HepG2 (cell line): ENCODE data around the gene RBCK1. TPM values are rescaled to one million over a fixed set of nuclear protein-coding genes. Genes with fewer than 3 reads are reported as not detected.

Experiments used
- ATAC-seq: fragments of 200-7000 bp; cut with Tn5 transposase; 3 replicates; pipeline ENCODE4 v1.9.1; 2020; ENCODE audit warnings: mild to moderate bottlenecking, moderate library complexity
- BruUV-seq: library from RNA; stranded (reverse); fragments of 400-500 nt; replicated peaks from 2 replicates; lab custom pipeline; 2021; lab: Mats Ljungman, UMichigan
- CTCF ChIA-PET: fragments of 300-600 bp; formaldehyde crosslinking; extraction: SDS; loops from one replicate; lab custom pipeline; 2021; ENCODE audit warnings: low total read pairs, inconsistent platforms, low intra/inter-chr PET ratio; lab: Yijun Ruan, JAX
- POLR2A ChIA-PET: fragments of 350-600 bp; sonication (Branson Sonifier 250); formaldehyde crosslinking; loops from one replicate; lab custom pipeline; 2020; ENCODE audit warnings: antibody characterized with exemption, inconsistent platforms; lab: Yijun Ruan, JAX
- DNase-seq: peaks from one replicate; pipeline ENCODE4 v3.0.0-alpha.2; 2015; ENCODE audit warnings: low spot score
- FAIRE-seq: peaks from 3 replicates; lab custom pipeline; 2011; peaks lifted over from hg19 to GRCh38; lab: Jason Lieb, UNC
- H2AFZ ChIP-seq: one replicate; pipeline ENCODE4 v1.6.1; 2011; ENCODE audit warnings: low read length, inconsistent platforms
- H3K27ac ChIP-seq: fragments of 300-600 bp; 3 replicates; pipeline ENCODE4 v1.8.0; 2011; ENCODE audit warnings: mixed run types, mild to moderate bottlenecking, mixed read lengths, low read length, inconsistent platforms; ENCODE audit not compliant: insufficient read depth; ENCODE audit errors: extremely low read length
- H3K27me3 ChIP-seq, 2 experiments: fragments of 200-600 bp in 1 of 2; 2 replicates in 1 of 2; 3 replicates in 1 of 2; pipeline versions ENCODE4 v1.6.0 to v1.8.0; 2011; ENCODE audit warnings: low read length in 2 of 2, mild to moderate bottlenecking in 2 of 2, moderate library complexity in 2 of 2, inconsistent platforms in 1 of 2; ENCODE audit not compliant: insufficient read depth in 2 of 2, control insufficient read depth in 1 of 2
- H3K36me3 ChIP-seq, 2 experiments: fragments of 200-600 bp in 1 of 2; replicated peaks in 1 of 2; 2 replicates in 1 of 2; 3 replicates in 1 of 2; pipeline versions ENCODE4 v1.5.1 to v1.8.0; 2011; ENCODE audit warnings: low read length in 2 of 2, inconsistent platforms in 1 of 2; ENCODE audit not compliant: insufficient read depth in 2 of 2, control insufficient read depth in 1 of 2
- H3K4me1 ChIP-seq: 2 replicates; pipeline ENCODE4 v1.5.1; 2012; ENCODE audit warnings: low read length, inconsistent platforms; ENCODE audit not compliant: insufficient read depth
- H3K4me2 ChIP-seq: 2 replicates; pipeline ENCODE4 v1.6.0; 2011; ENCODE audit warnings: low read depth, low read length, inconsistent platforms
- H3K4me3 ChIP-seq, 3 experiments: fragments of 200-600 bp in 1 of 3; sonication (generic), shearing (Covaris generic) in 1 of 3; replicated peaks in 1 of 3; 2 replicates each; pipeline ENCODE4 v1.5.1; 2011 to 2016; ENCODE audit warnings: low read length in 3 of 3, inconsistent platforms in 2 of 3, low read depth in 2 of 3, mild to moderate bottlenecking in 2 of 3, control low read depth in 1 of 3, mixed read lengths in 1 of 3; ENCODE audit not compliant: insufficient read depth in 1 of 3
- H3K79me2 ChIP-seq: one replicate; pipeline ENCODE4 v1.6.1; 2011; ENCODE audit warnings: low read length, inconsistent platforms; ENCODE audit not compliant: insufficient read depth
- H3K9ac ChIP-seq: 2 replicates; pipeline ENCODE4 v1.6.0; 2011; ENCODE audit warnings: mild to moderate bottlenecking, low read depth, low read length, inconsistent platforms; ENCODE audit not compliant: insufficient read depth
- H3K9me3 ChIP-seq: 2 replicates; pipeline ENCODE4 v1.5.1; 2012; ENCODE audit warnings: mild to moderate bottlenecking, low read length
- H4K20me1 ChIP-seq: 2 replicates; pipeline ENCODE4 v1.6.0; 2011; ENCODE audit warnings: inconsistent platforms, mild to moderate bottlenecking, low read length, moderate library complexity; ENCODE audit not compliant: insufficient read depth
- BRD4 ChIP-seq: sonication (generic); formaldehyde crosslinking; IDR thresholded peaks from 2 replicates; pipeline ENCODE4 v1.4.0; 2020; ENCODE audit warnings: missing genetic modification reagents
- HNF4A ChIP-seq: sonication (generic); formaldehyde crosslinking; IDR thresholded peaks from 2 replicates; pipeline ENCODE4 v1.4.0; 2020; ENCODE audit warnings: missing genetic modification reagents
- KAT7 ChIP-seq: IDR thresholded peaks from 2 replicates; pipeline ENCODE4 v1.6.1; 2018; ENCODE audit warnings: borderline replicate concordance, missing compliant biosample characterization
- KDM1A ChIP-seq: IDR thresholded peaks from 2 replicates; pipeline ENCODE4 v1.6.1; 2016; ENCODE audit warnings: missing compliant biosample characterization
- NAIF1 ChIP-seq: sonication (generic); formaldehyde crosslinking; IDR thresholded peaks from 2 replicates; pipeline ENCODE4 v1.5.0; 2020; ENCODE audit warnings: mild to moderate bottlenecking, missing genetic modification reagents, borderline replicate concordance
- NFYC ChIP-seq: IDR thresholded peaks from 2 replicates; pipeline ENCODE4 v1.6.1; 2016; ENCODE audit warnings: missing genetic modification reagents, missing compliant biosample characterization
- SUZ12 ChIP-seq: fragments of 150-350 bp; IDR thresholded peaks from 2 replicates; pipeline ENCODE4 v1.6.1; 2014; ENCODE audit warnings: low read depth, low read length
- ZBTB10 ChIP-seq: sonication (generic); formaldehyde crosslinking; IDR thresholded peaks from 2 replicates; pipeline ENCODE4 v1.4.0; 2020; ENCODE audit warnings: missing genetic modification reagents, borderline replicate concordance
- ZEB1 ChIP-seq: IDR thresholded peaks from 2 replicates; pipeline ENCODE4 v1.6.1; 2012; ENCODE audit warnings: mild to moderate bottlenecking, low read depth, inconsistent platforms; ENCODE audit not compliant: insufficient replicate concordance
- ZFP62 ChIP-seq: sonication (generic); formaldehyde crosslinking; IDR thresholded peaks from 2 replicates; pipeline ENCODE4 v1.4.0; 2020; ENCODE audit warnings: missing genetic modification reagents
- ZNF224 ChIP-seq: sonication (generic); formaldehyde crosslinking; IDR thresholded peaks from 2 replicates; pipeline ENCODE4 v1.5.0; 2020; ENCODE audit warnings: mild to moderate bottlenecking, missing genetic modification reagents
- ZNF276 ChIP-seq: sonication (generic); formaldehyde crosslinking; IDR thresholded peaks from 2 replicates; pipeline ENCODE4 v1.4.0; 2020; ENCODE audit warnings: mild to moderate bottlenecking, low read depth, missing genetic modification reagents
- ZNF775 ChIP-seq: sonication (generic); formaldehyde crosslinking; IDR thresholded peaks from 2 replicates; pipeline ENCODE4 v1.4.0; 2020; ENCODE audit warnings: missing genetic modification reagents, mild to moderate bottlenecking, moderate library complexity, borderline replicate concordance
- ZNF790 ChIP-seq: sonication (generic); formaldehyde crosslinking; IDR thresholded peaks from 2 replicates; pipeline ENCODE4 v1.8.0; 2022; ENCODE audit warnings: missing genetic modification reagents, mild to moderate bottlenecking, borderline replicate concordance
- WGBS: methylation state at CpG from one replicate; pipeline ENCODE4 v1.1.6; 2017; ENCODE audit warnings: low lambda C conversion rate; 5-methylcytosine and 5-hydroxymethylcytosine counted together
- in situ Hi-C: cut with HindIII; loops from 2 replicates; pipeline ENCODE4 v1.10.0; 2017; ENCODE audit warnings: low pct_unique_long_range_greater_than_20kb; ENCODE audit not compliant: extremely low pct_ligation_motif_present
- intact Hi-C: fragments of 100-400 bp; cut with micrococcal nuclease; formaldehyde crosslinking; loops from one replicate; pipeline ENCODE4 v1.10.0; 2022; ENCODE audit not compliant: unreplicated experiment
- polyA plus RNA-seq, 8 experiments: library from polyadenylated mRNA; depleted of rRNA in 3 of 8; stranded (reverse) in 7 of 8; unstranded in 1 of 8; fragments of >200 nt; fragmentation: Illumina TruSeq in 4 of 8; extraction: Trizol in 4 of 8; gene quantifications; 2 replicates each; pipeline versions ENCODE4 v1.2.1 to v1.2.3, GENCODE V29; 2011 to 2016; ENCODE audit warnings: low read depth in 4 of 8, missing spikeins in 1 of 8, mixed read lengths in 1 of 8; ENCODE audit not compliant: insufficient read depth in 1 of 8
- total RNA-seq, 5 experiments: library from RNA; depleted of rRNA; stranded (reverse); fragments of >200 nt; fragmentation: Illumina TruSeq; extraction: Trizol; gene quantifications; 2 replicates each; pipeline ENCODE4 v1.2.3, GENCODE V29; 2016; ENCODE audit warnings: low read depth in 1 of 5
- TF ChIP-seq, protein P1 (sequence below): sonication (generic); formaldehyde crosslinking; IDR thresholded peaks from 2 replicates; pipeline ENCODE4 v1.4.0; 2020; ENCODE audit warnings: mild to moderate bottlenecking, missing genetic modification reagents
- TF ChIP-seq, protein P2 (sequence below): sonication (generic); formaldehyde crosslinking; IDR thresholded peaks from 2 replicates; pipeline ENCODE4 v1.5.0; 2020; ENCODE audit warnings: missing genetic modification reagents, mild to moderate bottlenecking, borderline replicate concordance

The RBCK1 gene
- total and polyA plus RNA-seq, 2 of the 13 experiments (the other 11 are each of a cell fraction or from before 2014, with no cell fraction given), result 149 to 215 TPM

DNA sequence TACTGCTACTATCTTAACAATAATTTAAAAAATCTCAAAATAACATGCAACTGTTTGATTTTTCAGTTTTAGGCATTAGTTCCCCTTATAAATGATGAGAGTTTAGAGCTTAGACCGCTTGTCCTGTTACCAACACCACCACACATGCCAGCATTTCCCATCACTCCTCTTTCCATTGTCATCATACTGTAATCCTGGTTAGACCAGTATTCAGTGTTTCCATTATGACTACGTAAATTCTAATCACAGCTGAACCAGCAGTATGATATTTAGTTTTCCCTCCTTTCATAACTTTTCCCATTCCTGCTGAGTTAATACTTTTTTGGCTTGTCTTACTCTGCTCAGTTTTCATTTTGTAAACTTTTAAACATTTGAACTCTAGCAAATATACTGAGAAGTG, 66.5 kb downstream of the RBCK1 start:
- Histone ChIP-seq H2AFZ (no peak overlapping the region), H3K4me3 (no peak overlapping the region), H3K4me1 (peaks cover 62% of the 10 kb centered on the region), H3K36me3 (peaks cover 4 to 13% of the 10 kb centered on the region in 2 experiments; a peak in 4 of 5 replicates), H3K9me3 (peaks cover 31% of the 10 kb centered on the region), H3K27ac (no peak overlapping the region), H3K9ac (no peak overlapping the region), H3K4me2 (no peak overlapping the region), H3K79me2 (no peaks in the 10 kb centered on the region), H3K27me3 (no peaks in the 10 kb centered on the region), H4K20me1 (no peaks in the 10 kb centered on the region)
- in situ Hi-C loops, result no loop called here
- intact Hi-C loops, result no loop called here
- no TSS peak for BruUV-seq
- FAIRE-seq (no peak), ATAC-seq (no peak), DNase-seq (no peak)
- WGBS, result 98% methylated on average over 2 of the region's 2 CpGs
- POLR2A ChIA-PET, result no interaction called here
- CTCF ChIA-PET, result no interaction called here
- TF ChIP-seq, protein P1, sequence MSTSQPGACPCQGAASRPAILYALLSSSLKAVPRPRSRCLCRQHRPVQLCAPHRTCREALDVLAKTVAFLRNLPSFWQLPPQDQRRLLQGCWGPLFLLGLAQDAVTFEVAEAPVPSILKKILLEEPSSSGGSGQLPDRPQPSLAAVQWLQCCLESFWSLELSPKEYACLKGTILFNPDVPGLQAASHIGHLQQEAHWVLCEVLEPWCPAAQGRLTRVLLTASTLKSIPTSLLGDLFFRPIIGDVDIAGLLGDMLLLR (CRISPR knock-in tag), result no peak
- no peak for TF ChIP-seq SUZ12
- TF ChIP-seq ZNF775 (CRISPR knock-in tag), result no peak
- no peak for TF ChIP-seq ZEB1
- no peak for TF ChIP-seq HNF4A
- TF ChIP-seq NAIF1 (CRISPR knock-in tag), result no peak
- no peak for TF ChIP-seq KDM1A (CRISPR knock-in tag)
- TF ChIP-seq NFYC, result no peak
- TF ChIP-seq ZNF790, result no peak
- no peak for TF ChIP-seq BRD4 (CRISPR knock-in tag)
- no peak for TF ChIP-seq KAT7 (CRISPR knock-in tag)
- no peak for TF ChIP-seq ZNF224 (CRISPR knock-in tag)
- TF ChIP-seq, protein P2, sequence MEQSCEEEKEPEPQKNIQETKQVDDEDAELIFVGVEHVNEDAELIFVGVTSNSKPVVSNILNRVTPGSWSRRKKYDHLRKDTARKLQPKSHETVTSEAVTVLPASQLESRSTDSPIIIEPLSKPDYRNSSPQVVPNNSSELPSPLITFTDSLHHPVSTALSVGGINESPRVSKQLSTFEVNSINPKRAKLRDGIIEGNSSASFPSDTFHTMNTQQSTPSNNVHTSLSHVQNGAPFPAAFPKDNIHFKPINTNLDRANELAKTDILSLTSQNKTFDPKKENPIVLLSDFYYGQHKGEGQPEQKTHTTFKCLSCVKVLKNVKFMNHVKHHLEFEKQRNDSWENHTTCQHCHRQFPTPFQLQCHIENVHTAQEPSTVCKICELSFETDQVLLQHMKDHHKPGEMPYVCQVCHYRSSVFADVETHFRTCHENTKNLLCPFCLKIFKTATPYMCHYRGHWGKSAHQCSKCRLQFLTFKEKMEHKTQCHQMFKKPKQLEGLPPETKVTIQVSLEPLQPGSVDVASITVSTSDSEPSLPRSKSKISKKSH (CRISPR knock-in tag), result no peak
- no peak for TF ChIP-seq ZNF276 (CRISPR knock-in tag)
- TF ChIP-seq ZBTB10 (CRISPR knock-in tag), result no peak
- no peak for TF ChIP-seq ZFP62
